Globus pallidus (tissue), 1 donor: ENCODE results near the gene UBE4B.
"Not testable (repeated sequence)": the region's sequence is repeated elsewhere in the genome, so short reads cannot be mapped to it uniquely, and the experiment has no call there.

Experiments used
- DNase-seq: peaks from one replicate; pipeline ENCODE4 v3.0.0-alpha.2; 2015; ENCODE audit warnings: low spot score

The UBE4B gene

GRCh38 chr1:10210841-10211804 is 178.4 kb downstream of the UBE4B start:
- peak; percentile 98 for DNase-seq

GRCh38 chr1:10211805-10212410 is 179.2 kb downstream of the UBE4B start:
- DNase-seq, result no peak

- no peak for DNase-seq
These were observed 179.7 kb downstream of the UBE4B start for GRCh38 chr1:10212476-10212875.

GRCh38 chr1:10213186-10213705 is 180.5 kb downstream of the UBE4B start:
- DNase-seq, result peak; percentile 33

GRCh38 chr1:10216090-10216749 is 183.5 kb downstream of the UBE4B start:
- DNase-seq, result no peak

GRCh38 chr1:10217748-10218441 is 185.1 kb downstream of the UBE4B start:
- DNase-seq, result no peak

- DNase-seq, result no peak
These were observed 187.4 kb downstream of the UBE4B start for GRCh38 chr1:10220200-10220599.

GRCh38 chr1:10220657-10221056 is 187.9 kb downstream of the UBE4B start:
- DNase-seq, result not testable (repeated sequence)

- DNase-seq, result no peak
These were observed 192.8 kb downstream of the UBE4B start for GRCh38 chr1:10225573-10225972.

- DNase-seq, result no peak
These were observed 195.8 kb downstream of the UBE4B start for GRCh38 chr1:10228528-10228927.

- DNase-seq, result no peak
These were observed 197.1 kb downstream of the UBE4B start for GRCh38 chr1:10229903-10230302.
